CD8-positive, alpha-beta memory T cell (primary cell): ENCODE results near the gene GFRA4. TPM values are rescaled to one million over a fixed set of nuclear protein-coding genes. Genes with fewer than 3 reads are reported as not detected.

Experiments used
- CTCF ChIA-PET: fragments of 350-600 bp; sonication (Branson Sonifier 250); formaldehyde crosslinking; loops from one replicate; lab custom pipeline; 2021; ENCODE audit warnings: antibody characterized with exemption; lab: Charles Lee
- POLR2A ChIA-PET: fragments of 350-600 bp; sonication (Branson Sonifier 250); formaldehyde crosslinking; loops from one replicate; lab custom pipeline; 2021; ENCODE audit warnings: antibody characterized with exemption; lab: Charles Lee
- DNase-seq, 5 donors: peaks; one replicate each; pipeline versions ENCODE4 v3.0.0 to v3.0.0-alpha.2; 2020 to 2022; ENCODE audit warnings: mixed read lengths in 1 of 5
- H3K27ac ChIP-seq: one replicate; pipeline ENCODE4 v1.7.0; 2013; ENCODE audit warnings: low read depth, mild to moderate bottlenecking, low read length, moderate library complexity
- H3K27me3 ChIP-seq: 2 replicates; pipeline ENCODE4 v1.7.0; 2013; ENCODE audit warnings: low read length, mild to moderate bottlenecking; ENCODE audit not compliant: insufficient read depth, poor library complexity, severe bottlenecking
- H3K36me3 ChIP-seq: 2 replicates; pipeline ENCODE4 v1.7.0; 2013; ENCODE audit warnings: mild to moderate bottlenecking, low read length, moderate library complexity; ENCODE audit not compliant: insufficient read depth
- H3K4me1 ChIP-seq: 2 replicates; pipeline ENCODE4 v1.7.0; 2013; ENCODE audit warnings: mild to moderate bottlenecking, low read length, moderate library complexity; ENCODE audit not compliant: insufficient read depth
- H3K4me3 ChIP-seq: 2 replicates; pipeline ENCODE4 v1.7.0; 2013; ENCODE audit warnings: mild to moderate bottlenecking, low read length
- H3K9me3 ChIP-seq: 2 replicates; pipeline ENCODE4 v1.7.0; 2013; ENCODE audit warnings: mild to moderate bottlenecking, low read length
- H3K27ac Mint-ChIP-seq, 8 donors: one replicate each; pipeline ENCODE4 v1.8.0; 2020 to 2021; ENCODE audit warnings: mixed read lengths in 8 of 8, mild to moderate bottlenecking in 6 of 8, inconsistent platforms in 3 of 8, moderate library complexity in 3 of 8
- H3K27me3 Mint-ChIP-seq, 2 donors: one replicate each; pipeline ENCODE4 v1.8.0; 2020 to 2021; ENCODE audit warnings: mixed read lengths in 2 of 2, mild to moderate bottlenecking in 1 of 2, moderate library complexity in 1 of 2
- H3K36me3 Mint-ChIP-seq, 3 donors: one replicate each; pipeline ENCODE4 v1.8.0; 2020 to 2021; ENCODE audit warnings: mixed read lengths in 3 of 3, inconsistent platforms in 1 of 3, mild to moderate bottlenecking in 1 of 3
- H3K4me1 Mint-ChIP-seq, 3 donors: one replicate each; pipeline ENCODE4 v1.8.0; 2020 to 2021; ENCODE audit warnings: mixed read lengths in 3 of 3, inconsistent platforms in 1 of 3, mild to moderate bottlenecking in 1 of 3
- H3K4me3 Mint-ChIP-seq, 7 donors: one replicate each; pipeline ENCODE4 v1.8.0; 2020 to 2021; ENCODE audit warnings: mixed read lengths in 7 of 7, mild to moderate bottlenecking in 6 of 7, moderate library complexity in 4 of 7, inconsistent platforms in 2 of 7
- H3K9me3 Mint-ChIP-seq, 5 donors: one replicate each; pipeline ENCODE4 v1.8.0; 2020 to 2022; ENCODE audit warnings: mixed read lengths in 5 of 5, mild to moderate bottlenecking in 3 of 5, moderate library complexity in 2 of 5, inconsistent platforms in 1 of 5
- polyA plus RNA-seq: library from polyadenylated mRNA; unstranded; fragments of 300-500 nt; fragmentation: Illumina TruSeq; gene quantifications from one replicate; pipeline ENCODE4 v1.2.3, GENCODE V29; 2021
- total RNA-seq, 2 experiments: library from RNA; stranded (reverse); gene quantifications; one replicate each; pipeline ENCODE4 v1.2.3, GENCODE V29; 2021

The GFRA4 gene
- total and polyA plus RNA-seq, 3 experiments from 2014 or later, result not detected

- no peak overlapping the region for H3K27ac ChIP-seq
- no peak overlapping the region for H3K4me3 ChIP-seq
- no peaks in the 10 kb centered on the region for H3K36me3 Mint-ChIP-seq
- no peaks in the 10 kb centered on the region for H3K4me1 ChIP-seq
- ChIA-PET CTCF (no interaction called here), POLR2A (no interaction called here)
- peaks cover 40 to 62% of the 10 kb centered on the region in 2 donors for H3K27me3 Mint-ChIP-seq
- DNase-seq, result no peak
- peaks cover 0 to 11% (median 4%) of the 10 kb centered on the region in 3 donors for H3K4me1 Mint-ChIP-seq
- H3K27ac Mint-ChIP-seq, result peak overlapping the region in 2 of 8 donors; percentile 3 to 94
- no peak overlapping the region for H3K4me3 Mint-ChIP-seq
- H3K9me3 Mint-ChIP-seq, result no peaks in the 10 kb centered on the region
- no peaks in the 10 kb centered on the region for H3K9me3 ChIP-seq
- peaks cover 11% of the 10 kb centered on the region for H3K27me3 ChIP-seq
- H3K36me3 ChIP-seq, result no peaks in the 10 kb centered on the region
Measured at GRCh38 chr20:3681352-3681930, 18.2 kb upstream of the GFRA4 start.

- Mint-ChIP-seq H3K36me3 (no peaks in the 10 kb centered on the region), H3K27me3 (peaks cover 41 to 57% of the 10 kb centered on the region in 2 donors), H3K4me1 (peaks cover 0 to 12% (median 4%) of the 10 kb centered on the region in 3 donors), H3K9me3 (no peaks in the 10 kb centered on the region), H3K27ac (peak overlapping the region in 3 of 8 donors; percentile 3 to 94 (median 69)), H3K4me3 (no peak overlapping the region)
- CTCF ChIA-PET, result no interaction called here
- H3K27me3 ChIP-seq, result peaks cover 11% of the 10 kb centered on the region
- DNase-seq, result no peak
- no peaks in the 10 kb centered on the region for H3K4me1 ChIP-seq
- H3K9me3 ChIP-seq, result no peaks in the 10 kb centered on the region
- no peaks in the 10 kb centered on the region for H3K36me3 ChIP-seq
- POLR2A ChIA-PET, result no interaction called here
- no peak overlapping the region for H3K4me3 ChIP-seq
- no peak overlapping the region for H3K27ac ChIP-seq
Measured at GRCh38 chr20:3680701-3681351, 17.6 kb upstream of the GFRA4 start.

GRCh38 chr20:3679749-3680700, 16.8 kb upstream of the GFRA4 start:
- ChIA-PET POLR2A (no interaction called here), CTCF (no interaction called here)
- no peak overlapping the region for H3K4me3 Mint-ChIP-seq
- DNase-seq, result no peak
- H3K36me3 Mint-ChIP-seq, result no peaks in the 10 kb centered on the region
- H3K27me3 Mint-ChIP-seq, result peaks cover 37 to 59% of the 10 kb centered on the region in 2 donors
- peaks cover 11% of the 10 kb centered on the region for H3K27me3 ChIP-seq
- no peaks in the 10 kb centered on the region for H3K36me3 ChIP-seq
- peaks cover 0 to 12% (median 4%) of the 10 kb centered on the region in 3 donors for H3K4me1 Mint-ChIP-seq
- H3K4me3 ChIP-seq, result no peak overlapping the region
- H3K9me3 Mint-ChIP-seq, result no peaks in the 10 kb centered on the region
- H3K27ac ChIP-seq, result no peak overlapping the region
- H3K4me1 ChIP-seq, result no peaks in the 10 kb centered on the region
- peak overlapping the region in 1 of 8 donors; percentile 48 for H3K27ac Mint-ChIP-seq
- H3K9me3 ChIP-seq, result no peaks in the 10 kb centered on the region

- no peaks in the 10 kb centered on the region for H3K9me3 ChIP-seq
- DNase-seq, result no peak
- no peak overlapping the region for H3K27ac ChIP-seq
- H3K27me3 ChIP-seq, result peaks cover 11% of the 10 kb centered on the region
- Mint-ChIP-seq H3K27ac (no peak overlapping the region), H3K4me1 (peaks cover 0 to 15% (median 6%) of the 10 kb centered on the region in 3 donors), H3K4me3 (no peak overlapping the region), H3K27me3 (peaks cover 46 to 61% of the 10 kb centered on the region in 2 donors), H3K9me3 (no peaks in the 10 kb centered on the region), H3K36me3 (no peaks in the 10 kb centered on the region)
- CTCF ChIA-PET, result interaction anchor here (0.9 kb wide), 1 partner anchor 8 kb away, joined by 3 read pairs; no protein-coding TSS in a partner anchor
- no peak overlapping the region for H3K4me3 ChIP-seq
- H3K36me3 ChIP-seq, result no peaks in the 10 kb centered on the region
- no peaks in the 10 kb centered on the region for H3K4me1 ChIP-seq
- POLR2A ChIA-PET, result no interaction called here
Measured at GRCh38 chr20:3678856-3679720, 15.9 kb upstream of the GFRA4 start.

GRCh38 chr20:3678198-3678597, 15.0 kb upstream of the GFRA4 start:
- no peak for DNase-seq
- no peak overlapping the region for H3K4me3 ChIP-seq
- Mint-ChIP-seq H3K27me3 (peaks cover 44 to 58% of the 10 kb centered on the region in 2 donors), H3K36me3 (no peaks in the 10 kb centered on the region), H3K4me1 (peaks cover 0 to 17% (median 6%) of the 10 kb centered on the region in 3 donors), H3K27ac (no peak overlapping the region), H3K4me3 (no peak overlapping the region), H3K9me3 (no peaks in the 10 kb centered on the region)
- H3K4me1 ChIP-seq, result no peaks in the 10 kb centered on the region
- no peaks in the 10 kb centered on the region for H3K36me3 ChIP-seq
- ChIA-PET CTCF (interaction anchor here (0.9 to 2.1 kb wide), 2 partner anchors 9 to 33 kb away, joined by 3 to 13 read pairs; no protein-coding TSS in a partner anchor), POLR2A (no interaction called here)
- H3K27me3 ChIP-seq, result peaks cover 11% of the 10 kb centered on the region
- no peak overlapping the region for H3K27ac ChIP-seq
- H3K9me3 ChIP-seq, result no peaks in the 10 kb centered on the region

- no peak overlapping the region for H3K27ac Mint-ChIP-seq
- ChIA-PET POLR2A (no interaction called here), CTCF (interaction anchor here (1.3 to 2.1 kb wide), 6 partner anchors 8 to 408 kb away, joined by 4 to 13 read pairs (median 8); no protein-coding TSS in a partner anchor)
- H3K4me3 Mint-ChIP-seq, result no peak overlapping the region
- H3K27me3 Mint-ChIP-seq, result peaks cover 46 to 61% of the 10 kb centered on the region in 2 donors
- Histone ChIP-seq H3K27ac (no peak overlapping the region), H3K4me3 (no peak overlapping the region), H3K4me1 (no peaks in the 10 kb centered on the region), H3K36me3 (no peaks in the 10 kb centered on the region), H3K9me3 (no peaks in the 10 kb centered on the region), H3K27me3 (peaks cover 11% of the 10 kb centered on the region)
- no peak for DNase-seq
- peaks cover 0 to 2% (median 0%) of the 10 kb centered on the region in 5 donors for H3K9me3 Mint-ChIP-seq
- no peaks in the 10 kb centered on the region for H3K36me3 Mint-ChIP-seq
- H3K4me1 Mint-ChIP-seq, result peaks cover 0 to 20% (median 8%) of the 10 kb centered on the region in 3 donors
Measured at GRCh38 chr20:3677733-3678132, 14.5 kb upstream of the GFRA4 start.
